ENCODE measurements around the gene ADAP2.

- TF ChIP-seq, protein P1, sequence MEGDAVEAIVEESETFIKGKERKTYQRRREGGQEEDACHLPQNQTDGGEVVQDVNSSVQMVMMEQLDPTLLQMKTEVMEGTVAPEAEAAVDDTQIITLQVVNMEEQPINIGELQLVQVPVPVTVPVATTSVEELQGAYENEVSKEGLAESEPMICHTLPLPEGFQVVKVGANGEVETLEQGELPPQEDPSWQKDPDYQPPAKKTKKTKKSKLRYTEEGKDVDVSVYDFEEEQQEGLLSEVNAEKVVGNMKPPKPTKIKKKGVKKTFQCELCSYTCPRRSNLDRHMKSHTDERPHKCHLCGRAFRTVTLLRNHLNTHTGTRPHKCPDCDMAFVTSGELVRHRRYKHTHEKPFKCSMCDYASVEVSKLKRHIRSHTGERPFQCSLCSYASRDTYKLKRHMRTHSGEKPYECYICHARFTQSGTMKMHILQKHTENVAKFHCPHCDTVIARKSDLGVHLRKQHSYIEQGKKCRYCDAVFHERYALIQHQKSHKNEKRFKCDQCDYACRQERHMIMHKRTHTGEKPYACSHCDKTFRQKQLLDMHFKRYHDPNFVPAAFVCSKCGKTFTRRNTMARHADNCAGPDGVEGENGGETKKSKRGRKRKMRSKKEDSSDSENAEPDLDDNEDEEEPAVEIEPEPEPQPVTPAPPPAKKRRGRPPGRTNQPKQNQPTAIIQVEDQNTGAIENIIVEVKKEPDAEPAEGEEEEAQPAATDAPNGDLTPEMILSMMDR (IDR thresholded peaks at IDR 0.05): no peak
- no peak for TF ChIP-seq POLR2A (IDR thresholded peaks at IDR 0.05)
Measured at GRCh38 chr17:30969989-30970830, 48.5 kb downstream of the ADAP2 start.
